Measurements from ENCODE around the gene DYNLL1.

Gene DYNLL1

DNA sequence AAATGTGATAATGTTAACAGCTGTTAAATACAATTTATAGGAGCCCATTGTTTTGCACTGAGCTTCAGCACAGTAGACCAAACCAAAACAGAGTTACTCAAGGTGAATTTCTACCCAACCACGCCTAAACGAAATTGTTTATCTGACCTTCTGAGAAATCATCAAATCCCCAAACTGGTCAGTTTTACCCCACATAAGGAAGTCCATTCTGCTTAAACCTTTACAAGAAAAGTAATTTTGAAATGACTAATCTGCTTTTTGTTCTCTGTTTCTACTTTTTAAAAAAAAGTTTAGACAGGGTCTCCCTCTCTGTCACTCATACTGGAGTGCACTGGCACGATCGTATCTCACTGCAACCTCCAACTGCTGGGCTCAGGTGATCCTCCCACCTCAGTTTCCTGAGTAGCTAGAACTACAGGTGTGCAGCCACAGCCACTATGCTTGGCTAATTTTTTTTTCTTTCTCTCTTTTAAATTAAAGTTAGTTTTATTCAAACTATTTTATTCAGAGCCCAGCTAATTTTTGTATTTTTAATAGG is 36.9 kb downstream of the DYNLL1 start:
- peak; percentile 41 for DNase-seq (ENCODE audit: low spot score)
- in situ Hi-C loops (cut with MboI; ENCODE audit: low sequenced_read_pairs, unreplicated experiment): no loop called here
- TF ChIP-seq, protein P1, sequence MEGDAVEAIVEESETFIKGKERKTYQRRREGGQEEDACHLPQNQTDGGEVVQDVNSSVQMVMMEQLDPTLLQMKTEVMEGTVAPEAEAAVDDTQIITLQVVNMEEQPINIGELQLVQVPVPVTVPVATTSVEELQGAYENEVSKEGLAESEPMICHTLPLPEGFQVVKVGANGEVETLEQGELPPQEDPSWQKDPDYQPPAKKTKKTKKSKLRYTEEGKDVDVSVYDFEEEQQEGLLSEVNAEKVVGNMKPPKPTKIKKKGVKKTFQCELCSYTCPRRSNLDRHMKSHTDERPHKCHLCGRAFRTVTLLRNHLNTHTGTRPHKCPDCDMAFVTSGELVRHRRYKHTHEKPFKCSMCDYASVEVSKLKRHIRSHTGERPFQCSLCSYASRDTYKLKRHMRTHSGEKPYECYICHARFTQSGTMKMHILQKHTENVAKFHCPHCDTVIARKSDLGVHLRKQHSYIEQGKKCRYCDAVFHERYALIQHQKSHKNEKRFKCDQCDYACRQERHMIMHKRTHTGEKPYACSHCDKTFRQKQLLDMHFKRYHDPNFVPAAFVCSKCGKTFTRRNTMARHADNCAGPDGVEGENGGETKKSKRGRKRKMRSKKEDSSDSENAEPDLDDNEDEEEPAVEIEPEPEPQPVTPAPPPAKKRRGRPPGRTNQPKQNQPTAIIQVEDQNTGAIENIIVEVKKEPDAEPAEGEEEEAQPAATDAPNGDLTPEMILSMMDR (IDR thresholded peaks at IDR 0.05; ENCODE audit: borderline replicate concordance, control extremely low read depth, extremely low read depth, insufficient read depth, missing control alignments): no peak

DNA sequence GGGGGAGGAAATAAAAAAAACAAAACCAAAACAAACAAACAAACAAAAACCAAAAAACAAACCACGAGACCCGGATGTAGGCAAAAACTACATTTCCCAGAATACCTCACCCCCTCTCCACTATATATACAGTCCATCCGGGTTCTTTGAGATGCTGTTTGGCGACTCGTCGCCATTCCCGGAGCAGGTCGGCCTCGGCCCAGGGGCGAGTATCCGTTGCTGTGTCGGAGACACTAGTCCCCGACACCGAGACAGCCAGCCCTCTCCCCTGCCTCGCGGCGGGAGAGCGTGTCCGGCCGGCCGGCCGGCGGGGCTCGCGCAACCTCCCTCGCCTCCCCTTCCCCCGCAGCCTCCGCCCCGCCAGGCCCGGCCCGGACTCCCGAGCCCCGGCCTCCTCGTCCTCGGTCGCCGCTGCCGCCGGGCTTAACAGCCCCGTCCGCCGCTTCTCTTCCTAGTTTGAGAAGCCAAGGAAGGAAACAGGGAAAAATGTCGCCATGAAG is 38.3 kb downstream of the DYNLL1 start, which contains the start of gene RNF10:
RNF10 (plus strand) TSS at position 154 of the 500 bp plus-strand sequence. CDS start 456 bp downstream, outside the sequence.
- TF ChIP-seq, protein P1 (IDR thresholded peaks at IDR 0.05; ENCODE audit: borderline replicate concordance, control extremely low read depth, extremely low read depth, insufficient read depth, missing control alignments): no peak
- DNase-seq (ENCODE audit: low spot score): peak; percentile 94
- in situ Hi-C loops (cut with MboI; ENCODE audit: low sequenced_read_pairs, unreplicated experiment): no loop called here

DNA sequence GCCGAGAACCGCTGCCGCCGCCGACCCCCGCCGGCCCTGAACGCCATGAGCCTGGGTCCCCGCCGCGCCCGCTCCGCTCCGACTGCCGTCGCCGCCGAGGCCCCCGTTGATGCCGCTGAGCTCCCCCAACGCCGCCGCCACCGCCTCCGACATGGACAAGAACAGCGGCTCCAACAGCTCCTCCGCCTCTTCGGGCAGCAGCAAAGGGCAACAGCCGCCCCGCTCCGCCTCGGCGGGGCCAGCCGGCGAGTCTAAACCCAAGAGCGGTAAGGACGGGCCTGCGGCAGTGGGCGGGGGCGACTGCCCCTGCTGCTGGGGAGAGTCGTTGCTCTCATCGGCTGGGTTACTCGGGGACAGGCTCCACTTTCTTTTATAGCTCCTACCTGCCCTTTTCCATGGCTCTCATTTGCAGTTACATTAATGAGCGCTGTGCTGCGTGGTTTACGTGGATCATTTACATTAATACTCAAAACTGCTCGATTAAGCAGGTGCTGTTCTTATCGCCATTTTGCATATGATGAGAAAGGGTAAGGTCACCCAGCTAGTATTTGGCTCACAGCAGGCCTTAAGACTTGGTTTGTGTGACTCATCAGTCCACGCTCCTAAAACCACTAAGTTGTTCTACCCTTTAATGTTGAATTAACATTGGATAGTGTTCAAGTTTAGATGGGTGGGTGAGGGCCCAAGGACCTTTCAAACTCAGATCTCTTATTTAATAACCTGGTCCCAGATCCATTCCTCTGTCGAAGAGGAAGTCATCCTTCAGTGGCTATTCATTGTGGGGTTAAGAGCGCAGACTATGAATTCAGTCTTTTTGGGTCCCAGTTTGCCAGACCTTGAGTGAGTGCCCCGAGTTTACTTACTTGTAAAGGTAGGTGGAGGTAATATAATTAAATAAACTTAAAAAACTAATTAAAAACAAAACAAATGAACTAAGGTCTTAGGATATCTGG is 39.1 kb downstream of the DYNLL1 start:
- TF ChIP-seq, protein P1 (IDR thresholded peaks at IDR 0.05; ENCODE audit: borderline replicate concordance, control extremely low read depth, extremely low read depth, insufficient read depth, missing control alignments): no peak
- in situ Hi-C loops (cut with MboI; ENCODE audit: low sequenced_read_pairs, unreplicated experiment): no loop called here
- peak; percentile 69 for DNase-seq (ENCODE audit: low spot score)

DNA sequence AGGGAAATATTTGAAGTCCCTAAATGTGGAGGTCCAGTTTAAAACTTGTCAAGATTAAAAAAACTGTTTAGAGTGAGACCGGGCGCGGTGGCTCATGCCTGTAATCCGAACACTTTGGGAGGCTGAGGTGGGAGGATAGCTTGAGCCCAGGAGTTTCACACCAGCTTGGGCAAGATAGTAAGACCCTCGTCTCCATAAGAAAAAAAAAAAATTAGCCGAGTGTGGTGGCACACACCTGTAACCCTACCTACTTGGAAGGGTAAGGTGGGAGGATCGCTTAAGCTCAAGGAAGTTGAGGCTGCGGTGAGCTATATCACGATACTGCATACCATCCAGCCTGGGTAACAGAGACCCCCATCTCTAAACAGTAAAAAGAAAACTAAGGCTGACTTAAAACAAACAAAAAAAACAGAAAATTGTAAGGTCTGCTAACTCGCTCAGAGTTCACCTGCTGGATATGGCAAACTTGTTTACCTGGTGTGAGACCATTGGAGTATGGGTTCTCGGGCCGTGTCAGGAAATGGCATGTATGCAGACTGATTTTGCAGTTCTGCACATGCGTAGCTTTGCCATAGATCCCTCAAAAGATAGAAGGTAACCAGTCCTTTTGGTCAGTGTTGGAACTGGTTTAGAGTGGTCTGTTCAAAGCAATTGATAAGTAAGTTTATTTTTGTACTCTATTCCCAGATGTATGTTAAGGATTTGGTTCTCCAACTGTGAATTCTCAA is 40.3 kb downstream of the DYNLL1 start:
- TF ChIP-seq, protein P1 (IDR thresholded peaks at IDR 0.05; ENCODE audit: borderline replicate concordance, control extremely low read depth, extremely low read depth, insufficient read depth, missing control alignments): no peak
- DNase-seq (ENCODE audit: low spot score): no peak
- in situ Hi-C loops (cut with MboI; ENCODE audit: low sequenced_read_pairs, unreplicated experiment): no loop called here

DNA sequence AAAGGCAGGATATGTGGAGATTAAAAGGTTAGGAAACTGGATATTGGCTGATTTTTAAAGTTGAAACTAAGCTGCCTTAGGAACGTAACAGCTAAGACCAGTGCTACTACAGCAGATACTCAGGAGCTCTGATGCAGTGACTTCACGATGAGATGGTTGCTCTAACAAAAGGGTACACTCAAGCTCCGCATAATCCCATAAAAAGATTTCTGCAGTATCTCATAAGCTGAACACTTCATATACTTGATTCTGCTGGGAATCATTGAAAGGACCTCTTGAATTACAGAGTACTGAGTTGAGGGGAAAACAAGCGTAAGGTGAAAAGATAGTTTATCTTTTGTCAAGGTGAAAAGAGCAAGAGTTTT is 41.9 kb downstream of the DYNLL1 start:
- DNase-seq (ENCODE audit: low spot score): no peak
- in situ Hi-C loops (cut with MboI; ENCODE audit: low sequenced_read_pairs, unreplicated experiment): no loop called here
- TF ChIP-seq, protein P1 (IDR thresholded peaks at IDR 0.05; ENCODE audit: borderline replicate concordance, control extremely low read depth, extremely low read depth, insufficient read depth, missing control alignments): no peak
